AG09309 (cell line): Measurements from ENCODE around the gene HOXC13.

Source experiments
- DNase-seq: peaks from one replicate; pipeline ENCODE4 v3.0.0-alpha.2; 2010; ENCODE audit warnings: low read depth
- H3K4me3 ChIP-seq: 2 replicates; pipeline ENCODE4 v1.5.1; 2011; ENCODE audit warnings: mild to moderate bottlenecking, low read depth, low read length, moderate library complexity; ENCODE audit not compliant: control insufficient read depth
- CTCF ChIP-seq: IDR thresholded peaks from 2 replicates; pipeline ENCODE4 v1.5.1; 2011; ENCODE audit warnings: mild to moderate bottlenecking, low read depth, low read length, inconsistent platforms; ENCODE audit not compliant: insufficient read depth, control insufficient read depth; ENCODE audit errors: missing control alignments

Gene HOXC13

DNA sequence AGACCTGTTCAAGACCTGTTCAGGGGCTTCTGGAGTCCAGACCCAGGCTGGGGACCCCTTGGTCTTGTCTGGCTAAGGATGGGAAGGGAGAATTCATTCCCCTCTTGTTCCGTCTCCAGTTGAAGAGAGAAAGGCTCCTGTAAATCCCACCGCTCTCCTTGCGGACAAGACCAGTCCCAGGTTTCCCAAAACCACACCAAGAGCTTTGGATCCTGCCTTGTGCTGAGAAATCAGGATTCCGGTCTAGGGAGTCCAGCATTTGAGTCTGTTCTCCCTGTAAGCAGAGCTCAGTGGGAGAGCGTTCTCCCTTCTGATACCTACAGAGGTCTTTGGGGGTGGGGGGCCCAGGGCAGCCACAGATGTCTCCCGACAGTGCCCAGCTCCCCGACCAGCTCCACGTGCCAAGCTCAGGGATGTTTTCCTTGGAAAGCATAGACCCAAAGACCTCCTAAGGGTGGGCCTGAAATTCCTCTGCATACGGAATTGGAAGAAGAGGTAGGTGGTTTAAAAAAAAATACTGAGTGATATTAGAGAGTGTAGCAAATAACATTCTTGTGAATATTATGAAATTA, 1.9 kb downstream of the HOXC13 start:
- no peak for DNase-seq
- no peak overlapping the region for H3K4me3 ChIP-seq
- TF ChIP-seq CTCF: no peak

- DNase-seq: no peak
- TF ChIP-seq CTCF: no peak
- H3K4me3 ChIP-seq: no peak overlapping the region
Observed at GRCh38 chr12:53941187-53941586, 2.6 kb downstream of the HOXC13 start.

- no peak for TF ChIP-seq CTCF
- no peak overlapping the region for H3K4me3 ChIP-seq
- no peak for DNase-seq
Observed at GRCh38 chr12:53941750-53942149, 3.1 kb downstream of the HOXC13 start.

DNA sequence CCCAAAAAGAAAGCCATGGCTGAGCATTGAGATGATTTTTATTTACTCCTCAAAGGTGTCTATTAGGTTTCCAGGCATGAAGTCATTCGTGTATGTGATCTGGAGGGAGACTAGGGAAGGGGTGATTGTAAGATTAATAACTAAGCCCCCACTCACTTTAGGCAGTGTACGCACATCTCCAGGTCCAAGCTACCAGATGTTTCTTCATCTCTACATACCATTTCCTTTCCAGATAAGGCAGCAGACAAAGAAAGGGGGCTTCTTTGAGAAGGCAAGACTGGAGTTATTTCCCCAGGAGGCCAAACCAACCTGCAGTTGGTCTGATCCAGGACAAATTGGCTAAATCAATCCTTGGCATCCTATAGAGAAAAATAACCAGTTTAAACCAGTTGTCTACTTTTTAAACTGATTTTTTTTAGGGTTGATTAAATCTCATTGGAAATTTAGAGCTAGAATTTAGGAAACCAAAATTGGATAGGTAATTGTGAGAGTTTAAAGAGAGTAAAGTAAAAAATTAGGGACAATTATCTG, 3.9 kb downstream of the HOXC13 start:
- no peak for DNase-seq

GRCh38 chr12:53944209-53944608, 5.6 kb downstream of the HOXC13 start:
- no peak for TF ChIP-seq CTCF
- no peak overlapping the region for H3K4me3 ChIP-seq
- no peak for DNase-seq

More for the DNA sequence above, 3.9 kb downstream of the HOXC13 start:
- H3K4me3 ChIP-seq: no peak overlapping the region
- TF ChIP-seq CTCF: no peak

DNA sequence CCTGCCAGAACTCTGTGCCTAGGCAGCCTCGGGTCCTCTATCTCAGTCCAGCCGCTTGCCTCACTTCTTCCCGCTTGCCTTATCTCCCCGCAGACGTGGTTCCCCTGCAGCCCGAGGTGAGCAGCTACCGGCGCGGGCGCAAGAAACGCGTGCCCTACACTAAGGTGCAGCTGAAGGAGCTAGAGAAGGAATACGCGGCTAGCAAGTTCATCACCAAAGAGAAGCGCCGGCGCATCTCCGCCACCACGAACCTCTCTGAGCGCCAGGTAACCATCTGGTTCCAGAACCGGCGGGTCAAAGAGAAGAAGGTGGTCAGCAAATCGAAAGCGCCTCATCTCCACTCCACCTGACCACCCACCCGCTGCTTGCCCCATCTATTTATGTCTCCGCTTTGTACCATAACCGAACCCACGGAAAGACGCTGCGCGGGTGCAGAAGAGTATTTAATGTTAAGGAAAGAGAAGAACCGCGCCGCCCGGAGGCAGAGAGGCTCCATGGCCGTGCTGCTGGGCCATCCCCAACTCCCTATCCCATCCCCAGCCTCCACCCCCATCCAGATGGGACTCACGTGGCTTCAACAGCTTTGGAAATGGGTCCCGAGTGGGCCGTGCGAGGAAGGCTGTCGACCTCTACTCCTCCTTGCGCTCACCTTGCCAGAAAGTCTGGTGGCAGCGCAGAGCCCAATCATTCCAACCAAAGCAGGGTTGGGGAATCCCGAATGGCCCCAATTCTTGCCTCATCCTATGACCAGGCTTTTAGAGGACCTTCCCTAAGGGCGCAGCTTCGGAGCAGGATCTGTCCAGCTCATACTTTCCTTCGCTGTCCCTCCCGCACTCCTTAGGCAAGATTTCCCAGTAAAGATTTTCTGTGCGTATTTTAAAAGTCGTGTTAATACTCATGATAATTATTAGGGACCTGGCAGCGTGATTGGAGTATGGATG, 6.5 kb downstream of the HOXC13 start:
- no peak for TF ChIP-seq CTCF
- no peak overlapping the region for H3K4me3 ChIP-seq
- no peak for DNase-seq
